HG03108 (cell line): Measurements from ENCODE around the gene PDE8A.
A peak's percentile ranks its signal among the peaks of the same experiment; 100 is the strongest.
"Not testable (repeated sequence)": the region's sequence is repeated elsewhere in the genome, so short reads cannot be mapped to it uniquely, and the experiment has no call there.

Experiments
- ATAC-seq: cut with Tn5 transposase; IDR thresholded peaks from one replicate; pipeline ENCODE4 v1.9.1; 2021; ENCODE audit warnings: moderate library complexity; ENCODE audit not compliant: unreplicated experiment

The PDE8A gene

GRCh38 chr15:84961114-84961452, 20.6 kb upstream of the PDE8A start:
- no peak for ATAC-seq

GRCh38 chr15:84961707-84962106, 19.9 kb upstream of the PDE8A start:
- ATAC-seq, result no peak

GRCh38 chr15:84962955-84963354, 18.7 kb upstream of the PDE8A start:
- no peak for ATAC-seq

GRCh38 chr15:84967380-84967779, 14.3 kb upstream of the PDE8A start:
- no peak for ATAC-seq

- ATAC-seq, result no peak
Measured at GRCh38 chr15:84968301-84968700, 13.4 kb upstream of the PDE8A start.

- ATAC-seq, result no peak
Measured at GRCh38 chr15:84969257-84969656, 12.4 kb upstream of the PDE8A start.

GRCh38 chr15:84970843-84971242, 10.8 kb upstream of the PDE8A start:
- no peak for ATAC-seq

GRCh38 chr15:84973492-84974460, 7.9 kb upstream of the PDE8A start:
- ATAC-seq, result no peak

- ATAC-seq, result no peak
Measured at GRCh38 chr15:84975871-84976351, 5.7 kb upstream of the PDE8A start.

- ATAC-seq, result no peak
Measured at GRCh38 chr15:84976746-84977345, 4.8 kb upstream of the PDE8A start.

- no peak for ATAC-seq
Measured at GRCh38 chr15:84979651-84980050, 2.0 kb upstream of the PDE8A start.

- peak; percentile 43 for ATAC-seq
Measured at GRCh38 chr15:84980196-84981053, 1.2 kb upstream of the PDE8A start.

GRCh38 chr15:84981054-84981710, 474 bp upstream of the PDE8A start:
- peak; percentile 49 for ATAC-seq

- no peak for ATAC-seq
Measured at GRCh38 chr15:84982301-84982920, 755 bp downstream of the PDE8A start.

- no peak for ATAC-seq
Measured at GRCh38 chr15:84983294-84983693, 1.6 kb downstream of the PDE8A start.

GRCh38 chr15:84983711-84984110, 2.1 kb downstream of the PDE8A start:
- no peak for ATAC-seq

GRCh38 chr15:84985158-84985557, 3.5 kb downstream of the PDE8A start:
- ATAC-seq, result no peak

- ATAC-seq, result not testable (repeated sequence)
Measured at GRCh38 chr15:84987351-84987750, 5.7 kb downstream of the PDE8A start.

- no peak for ATAC-seq
Measured at GRCh38 chr15:84987949-84988624, 6.4 kb downstream of the PDE8A start.
